ENCODE data around the gene NR0B1.

NR0B1 gene

DNA sequence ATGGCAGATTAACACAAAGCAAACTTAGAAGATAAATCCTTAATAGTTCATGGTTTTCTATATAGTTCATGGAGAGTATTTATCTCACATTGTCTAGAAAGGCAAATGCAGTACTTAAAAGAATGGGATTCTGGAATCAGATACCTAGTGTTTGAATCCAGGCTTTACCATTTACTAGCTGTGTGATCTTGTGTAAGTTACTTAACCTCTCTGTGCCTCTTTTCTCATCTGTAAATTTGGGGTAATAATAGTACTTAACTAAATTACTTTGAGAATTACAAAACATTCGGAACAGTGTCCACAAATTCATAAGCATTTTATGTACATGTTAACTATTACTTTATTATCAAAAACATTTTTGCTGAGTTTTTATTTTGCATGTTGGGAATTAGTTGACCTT lies 46.4 kb downstream of the NR0B1 start:
- no peak for DNase-seq

DNA sequence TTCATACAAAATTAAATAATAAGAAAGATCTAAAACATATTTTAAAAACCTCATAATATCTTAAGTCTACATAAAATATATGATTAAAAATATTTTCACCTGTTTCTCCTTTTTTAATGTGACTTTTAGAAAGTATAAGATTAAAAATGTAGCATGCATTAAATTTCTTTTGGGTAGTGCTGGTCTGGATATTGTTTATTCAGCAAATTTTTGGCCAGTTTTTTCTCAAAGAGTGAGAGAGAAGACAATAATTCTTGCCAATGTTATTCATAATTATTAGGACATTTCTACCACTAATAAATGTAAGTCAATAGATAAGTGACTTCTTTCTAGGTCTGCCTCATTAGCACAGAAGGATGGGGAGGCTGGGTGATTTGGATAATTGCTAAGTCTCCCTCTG lies 48.2 kb downstream of the NR0B1 start:
- DNase-seq = no peak

- no peak for DNase-seq
Measured at GRCh38 chrX:30259927-30260326, 49.3 kb downstream of the NR0B1 start.
